WTC11 (cell line): ENCODE data around the gene SHROOM1. TPM values are rescaled to one million over a fixed set of nuclear protein-coding genes. Genes with fewer than 3 reads are reported as not detected.

Experiments used
- ATAC-seq: fragments of 200-7000 bp; cut with Tn5 transposase; 2 replicates; pipeline ENCODE4 v1.10.0; 2021; ENCODE audit warnings: mild to moderate bottlenecking, moderate library complexity
- CTCF ChIA-PET: fragments of 300-600 bp; sonication (Branson Sonifier 250); formaldehyde crosslinking; loops from one replicate; lab custom pipeline; 2021; ENCODE audit warnings: antibody characterized with exemption; lab: Charles Lee
- POLR2A ChIA-PET: fragments of 350-600 bp; sonication (Branson Sonifier 250); formaldehyde crosslinking; loops from one replicate; lab custom pipeline; 2021; ENCODE audit warnings: antibody characterized with exemption; lab: Charles Lee
- DNase-seq: peaks from one replicate; pipeline ENCODE4 v3.0.0; 2021; ENCODE audit warnings: low spot score
- H3K27ac Mint-ChIP-seq: 2 replicates; pipeline ENCODE4 v1.8.0; 2021; ENCODE audit warnings: mixed read lengths
- H3K27me3 Mint-ChIP-seq: 2 replicates; pipeline ENCODE4 v1.8.0; 2021; ENCODE audit warnings: low read depth, mild to moderate bottlenecking, moderate library complexity, mixed read lengths
- H3K36me3 Mint-ChIP-seq: 2 replicates; pipeline ENCODE4 v1.8.0; 2021; ENCODE audit warnings: mixed read lengths
- H3K4me1 Mint-ChIP-seq: 2 replicates; pipeline ENCODE4 v1.8.0; 2022; ENCODE audit warnings: mixed read lengths
- H3K4me3 Mint-ChIP-seq: 2 replicates; pipeline ENCODE4 v1.8.0; 2021; ENCODE audit warnings: mild to moderate bottlenecking, moderate library complexity, mixed read lengths
- H3K9me3 Mint-ChIP-seq: 2 replicates; pipeline ENCODE4 v1.8.0; 2021; ENCODE audit warnings: mixed read lengths
- CREM ChIP-seq: sonication (generic); formaldehyde crosslinking; IDR thresholded peaks from 2 replicates; pipeline ENCODE4 v1.8.1; 2022; ENCODE audit warnings: mild to moderate bottlenecking, missing genetic modification reagents, moderate library complexity
- ELF4 ChIP-seq: sonication (generic); formaldehyde crosslinking; IDR thresholded peaks from 2 replicates; pipeline ENCODE4 v1.8.1; 2022; ENCODE audit warnings: low read depth, mild to moderate bottlenecking, moderate library complexity, missing genetic modification reagents
- FOXJ3 ChIP-seq: sonication (generic); formaldehyde crosslinking; IDR thresholded peaks from 2 replicates; pipeline ENCODE4 v1.9.0; 2021; ENCODE audit warnings: missing genetic modification reagents, mild to moderate bottlenecking, borderline replicate concordance
- FOXK1 ChIP-seq: sonication (generic); formaldehyde crosslinking; IDR thresholded peaks from 2 replicates; pipeline ENCODE4 v1.8.0; 2022; ENCODE audit warnings: mild to moderate bottlenecking, moderate library complexity, missing genetic modification reagents
- JAZF1 ChIP-seq: fragments of 250-450 bp; sonication (Bioruptor Pico); IDR thresholded peaks from 2 replicates; pipeline ENCODE4 v1.9.0; 2021; ENCODE audit warnings: moderate library complexity, mild to moderate bottlenecking, inconsistent platforms
- MYBL2 ChIP-seq: sonication (generic); formaldehyde crosslinking; IDR thresholded peaks from 2 replicates; pipeline ENCODE4 v1.8.1; 2023; ENCODE audit warnings: mild to moderate bottlenecking, moderate library complexity, missing genetic modification reagents
- PRRX2 ChIP-seq: fragments of 250-450 bp; sonication (Bioruptor Pico); IDR thresholded peaks from 2 replicates; pipeline ENCODE4 v1.8.0; 2021; ENCODE audit warnings: mild to moderate bottlenecking
- RORB ChIP-seq: fragments of 250-450 bp; sonication (Bioruptor Pico); IDR thresholded peaks from 2 replicates; pipeline ENCODE4 v1.9.0; 2021; ENCODE audit warnings: mild to moderate bottlenecking
- SOX15 ChIP-seq: fragments of 250-450 bp; sonication (Bioruptor Pico); IDR thresholded peaks from 2 replicates; pipeline ENCODE4 v1.9.0; 2021; ENCODE audit warnings: mild to moderate bottlenecking
- SP1 ChIP-seq: sonication (generic); formaldehyde crosslinking; conservative IDR thresholded peaks from 2 replicates; pipeline ENCODE4 v1.8.1; 2022; ENCODE audit warnings: missing genetic modification reagents
- total RNA-seq: library from RNA; stranded (reverse); gene quantifications from 3 replicates; pipeline ENCODE4 v1.2.3, GENCODE V29; 2021
- TF ChIP-seq, protein P1 (sequence below): sonication (generic); formaldehyde crosslinking; IDR thresholded peaks from 2 replicates; pipeline ENCODE4 v1.8.0; 2023; ENCODE audit warnings: missing genetic modification reagents, mild to moderate bottlenecking, borderline replicate concordance
- TF ChIP-seq, protein P2 (sequence below): sonication (generic); formaldehyde crosslinking; IDR thresholded peaks from 2 replicates; pipeline ENCODE4 v1.8.1; 2022; ENCODE audit warnings: low read depth, mild to moderate bottlenecking, moderate library complexity, missing genetic modification reagents, borderline replicate concordance
- TF ChIP-seq, protein P3 (sequence below): sonication (generic); formaldehyde crosslinking; IDR thresholded peaks from 2 replicates; pipeline ENCODE4 v1.8.1; 2023; ENCODE audit warnings: mild to moderate bottlenecking, missing genetic modification reagents
- TF ChIP-seq, protein P4 (sequence below): sonication (generic); formaldehyde crosslinking; IDR thresholded peaks from 2 replicates; pipeline ENCODE4 v1.8.1; 2023; ENCODE audit warnings: mild to moderate bottlenecking, missing genetic modification reagents
- TF ChIP-seq, protein P5 (sequence below): sonication (generic); formaldehyde crosslinking; IDR thresholded peaks from 2 replicates; pipeline ENCODE4 v1.8.1; 2023; ENCODE audit warnings: mild to moderate bottlenecking, missing genetic modification reagents, moderate library complexity
- TF ChIP-seq, protein P6 (sequence below): sonication (generic); formaldehyde crosslinking; IDR thresholded peaks from 2 replicates; pipeline ENCODE4 v1.8.0; 2022; ENCODE audit warnings: mild to moderate bottlenecking, missing genetic modification reagents

The SHROOM1 gene
- total RNA-seq, 1 experiment from 2014 or later = 8.1 TPM

DNA sequence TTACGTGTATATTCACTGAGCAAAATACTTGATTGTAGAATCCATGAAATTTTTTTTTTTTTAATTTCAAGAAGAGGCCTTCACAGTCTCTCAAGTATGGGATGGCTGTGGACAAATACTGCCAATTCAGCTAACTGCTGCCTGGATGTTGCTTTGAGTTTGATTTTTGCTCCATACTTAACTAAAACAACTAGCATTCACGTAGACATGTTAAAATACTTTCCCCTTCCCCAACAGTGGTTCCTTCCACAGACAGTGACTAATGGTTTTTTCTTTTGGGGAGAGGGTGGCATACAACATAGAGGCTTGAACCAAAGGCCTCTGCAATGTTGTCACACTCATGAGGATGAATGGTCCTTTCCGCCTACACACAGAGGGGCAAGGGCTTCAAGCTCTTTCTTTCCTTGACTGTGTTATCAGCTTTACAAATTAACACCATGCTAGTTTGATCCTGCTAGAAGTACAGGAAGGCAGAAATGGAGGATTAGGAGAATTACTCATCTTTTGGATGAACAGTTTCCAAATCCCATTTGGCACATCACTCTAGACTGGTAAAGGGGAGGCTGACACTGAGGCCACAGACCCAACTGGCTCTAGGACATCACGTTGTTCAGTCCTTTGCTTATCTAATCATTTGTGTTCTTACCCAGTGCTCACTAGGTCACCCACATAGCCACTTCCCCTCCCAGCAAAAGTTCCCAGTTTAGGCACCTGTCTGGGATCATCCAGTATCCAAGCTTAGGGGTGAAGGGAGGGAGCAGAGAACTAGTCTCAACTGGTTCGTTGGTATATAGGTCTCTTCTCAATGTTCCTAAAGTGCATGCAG lies 41.2 kb upstream of the SHROOM1 start:
- ChIA-PET CTCF (interaction anchor here (1.3 to 1.8 kb wide), 2 partner anchors 37 to 52 kb away, joined by 3 to 7 read pairs; no protein-coding TSS in a partner anchor), POLR2A (no interaction called here)
- Mint-ChIP-seq H3K27me3 (no peaks in the 10 kb centered on the region), H3K4me3 (no peak overlapping the region), H3K36me3 (peaks cover 27% of the 10 kb centered on the region), H3K9me3 (no peaks in the 10 kb centered on the region), H3K27ac (no peak overlapping the region), H3K4me1 (peaks cover 7% of the 10 kb centered on the region)
- no peak for TF ChIP-seq SOX15 (CRISPR knock-in tag)
- DNase-seq (no peak), ATAC-seq (no peak)

DNA sequence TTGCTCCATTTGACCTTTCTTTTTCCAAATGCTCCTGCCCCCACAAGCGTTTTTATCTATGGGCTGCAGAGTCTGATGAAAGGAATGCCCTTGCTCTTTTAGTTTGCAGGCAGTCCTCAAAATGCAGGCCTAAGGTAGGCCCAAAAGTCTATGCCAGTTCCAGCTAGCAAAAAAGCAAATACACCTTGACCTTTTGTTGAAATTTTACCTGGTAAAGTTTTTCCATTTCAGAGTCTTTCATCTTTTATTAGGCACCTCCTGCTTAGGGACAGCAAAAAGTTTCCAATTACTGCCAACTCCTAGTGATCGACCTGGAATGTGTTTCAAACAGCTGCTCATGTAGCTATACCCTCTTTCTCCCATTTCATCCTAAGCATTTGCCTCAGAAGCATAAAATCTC lies 40.4 kb upstream of the SHROOM1 start:
- Mint-ChIP-seq H3K27me3 (no peaks in the 10 kb centered on the region), H3K9me3 (no peaks in the 10 kb centered on the region), H3K36me3 (peaks cover 27% of the 10 kb centered on the region), H3K4me1 (peaks cover 10% of the 10 kb centered on the region), H3K4me3 (no peak overlapping the region), H3K27ac (peak overlapping the region; percentile 32; the same call in 1 of the 2 replicates)
- ChIA-PET POLR2A (no interaction called here), CTCF (interaction anchor here (1.8 kb wide), 1 partner anchor 51 kb away, joined by 7 read pairs; no protein-coding TSS in a partner anchor)
- TF ChIP-seq FOXJ3 (CRISPR knock-in tag) = no peak
- TF ChIP-seq, protein P1, sequence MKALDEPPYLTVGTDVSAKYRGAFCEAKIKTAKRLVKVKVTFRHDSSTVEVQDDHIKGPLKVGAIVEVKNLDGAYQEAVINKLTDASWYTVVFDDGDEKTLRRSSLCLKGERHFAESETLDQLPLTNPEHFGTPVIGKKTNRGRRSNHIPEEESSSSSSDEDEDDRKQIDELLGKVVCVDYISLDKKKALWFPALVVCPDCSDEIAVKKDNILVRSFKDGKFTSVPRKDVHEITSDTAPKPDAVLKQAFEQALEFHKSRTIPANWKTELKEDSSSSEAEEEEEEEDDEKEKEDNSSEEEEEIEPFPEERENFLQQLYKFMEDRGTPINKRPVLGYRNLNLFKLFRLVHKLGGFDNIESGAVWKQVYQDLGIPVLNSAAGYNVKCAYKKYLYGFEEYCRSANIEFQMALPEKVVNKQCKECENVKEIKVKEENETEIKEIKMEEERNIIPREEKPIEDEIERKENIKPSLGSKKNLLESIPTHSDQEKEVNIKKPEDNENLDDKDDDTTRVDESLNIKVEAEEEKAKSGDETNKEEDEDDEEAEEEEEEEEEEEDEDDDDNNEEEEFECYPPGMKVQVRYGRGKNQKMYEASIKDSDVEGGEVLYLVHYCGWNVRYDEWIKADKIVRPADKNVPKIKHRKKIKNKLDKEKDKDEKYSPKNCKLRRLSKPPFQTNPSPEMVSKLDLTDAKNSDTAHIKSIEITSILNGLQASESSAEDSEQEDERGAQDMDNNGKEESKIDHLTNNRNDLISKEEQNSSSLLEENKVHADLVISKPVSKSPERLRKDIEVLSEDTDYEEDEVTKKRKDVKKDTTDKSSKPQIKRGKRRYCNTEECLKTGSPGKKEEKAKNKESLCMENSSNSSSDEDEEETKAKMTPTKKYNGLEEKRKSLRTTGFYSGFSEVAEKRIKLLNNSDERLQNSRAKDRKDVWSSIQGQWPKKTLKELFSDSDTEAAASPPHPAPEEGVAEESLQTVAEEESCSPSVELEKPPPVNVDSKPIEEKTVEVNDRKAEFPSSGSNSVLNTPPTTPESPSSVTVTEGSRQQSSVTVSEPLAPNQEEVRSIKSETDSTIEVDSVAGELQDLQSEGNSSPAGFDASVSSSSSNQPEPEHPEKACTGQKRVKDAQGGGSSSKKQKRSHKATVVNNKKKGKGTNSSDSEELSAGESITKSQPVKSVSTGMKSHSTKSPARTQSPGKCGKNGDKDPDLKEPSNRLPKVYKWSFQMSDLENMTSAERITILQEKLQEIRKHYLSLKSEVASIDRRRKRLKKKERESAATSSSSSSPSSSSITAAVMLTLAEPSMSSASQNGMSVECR = no peak
- no peak for TF ChIP-seq SP1 (CRISPR knock-in tag)
- TF ChIP-seq, protein P2, sequence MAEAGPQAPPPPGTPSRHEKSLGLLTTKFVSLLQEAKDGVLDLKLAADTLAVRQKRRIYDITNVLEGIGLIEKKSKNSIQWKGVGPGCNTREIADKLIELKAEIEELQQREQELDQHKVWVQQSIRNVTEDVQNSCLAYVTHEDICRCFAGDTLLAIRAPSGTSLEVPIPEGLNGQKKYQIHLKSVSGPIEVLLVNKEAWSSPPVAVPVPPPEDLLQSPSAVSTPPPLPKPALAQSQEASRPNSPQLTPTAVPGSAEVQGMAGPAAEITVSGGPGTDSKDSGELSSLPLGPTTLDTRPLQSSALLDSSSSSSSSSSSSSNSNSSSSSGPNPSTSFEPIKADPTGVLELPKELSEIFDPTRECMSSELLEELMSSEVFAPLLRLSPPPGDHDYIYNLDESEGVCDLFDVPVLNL = no peak
- TF ChIP-seq, protein P3, sequence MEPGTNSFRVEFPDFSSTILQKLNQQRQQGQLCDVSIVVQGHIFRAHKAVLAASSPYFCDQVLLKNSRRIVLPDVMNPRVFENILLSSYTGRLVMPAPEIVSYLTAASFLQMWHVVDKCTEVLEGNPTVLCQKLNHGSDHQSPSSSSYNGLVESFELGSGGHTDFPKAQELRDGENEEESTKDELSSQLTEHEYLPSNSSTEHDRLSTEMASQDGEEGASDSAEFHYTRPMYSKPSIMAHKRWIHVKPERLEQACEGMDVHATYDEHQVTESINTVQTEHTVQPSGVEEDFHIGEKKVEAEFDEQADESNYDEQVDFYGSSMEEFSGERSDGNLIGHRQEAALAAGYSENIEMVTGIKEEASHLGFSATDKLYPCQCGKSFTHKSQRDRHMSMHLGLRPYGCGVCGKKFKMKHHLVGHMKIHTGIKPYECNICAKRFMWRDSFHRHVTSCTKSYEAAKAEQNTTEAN (CRISPR knock-in tag) = no peak
- TF ChIP-seq, protein P4, sequence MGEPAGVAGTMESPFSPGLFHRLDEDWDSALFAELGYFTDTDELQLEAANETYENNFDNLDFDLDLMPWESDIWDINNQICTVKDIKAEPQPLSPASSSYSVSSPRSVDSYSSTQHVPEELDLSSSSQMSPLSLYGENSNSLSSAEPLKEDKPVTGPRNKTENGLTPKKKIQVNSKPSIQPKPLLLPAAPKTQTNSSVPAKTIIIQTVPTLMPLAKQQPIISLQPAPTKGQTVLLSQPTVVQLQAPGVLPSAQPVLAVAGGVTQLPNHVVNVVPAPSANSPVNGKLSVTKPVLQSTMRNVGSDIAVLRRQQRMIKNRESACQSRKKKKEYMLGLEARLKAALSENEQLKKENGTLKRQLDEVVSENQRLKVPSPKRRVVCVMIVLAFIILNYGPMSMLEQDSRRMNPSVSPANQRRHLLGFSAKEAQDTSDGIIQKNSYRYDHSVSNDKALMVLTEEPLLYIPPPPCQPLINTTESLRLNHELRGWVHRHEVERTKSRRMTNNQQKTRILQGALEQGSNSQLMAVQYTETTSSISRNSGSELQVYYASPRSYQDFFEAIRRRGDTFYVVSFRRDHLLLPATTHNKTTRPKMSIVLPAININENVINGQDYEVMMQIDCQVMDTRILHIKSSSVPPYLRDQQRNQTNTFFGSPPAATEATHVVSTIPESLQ = no peak
- ATAC-seq = no peak
- DNase-seq = no peak

DNA sequence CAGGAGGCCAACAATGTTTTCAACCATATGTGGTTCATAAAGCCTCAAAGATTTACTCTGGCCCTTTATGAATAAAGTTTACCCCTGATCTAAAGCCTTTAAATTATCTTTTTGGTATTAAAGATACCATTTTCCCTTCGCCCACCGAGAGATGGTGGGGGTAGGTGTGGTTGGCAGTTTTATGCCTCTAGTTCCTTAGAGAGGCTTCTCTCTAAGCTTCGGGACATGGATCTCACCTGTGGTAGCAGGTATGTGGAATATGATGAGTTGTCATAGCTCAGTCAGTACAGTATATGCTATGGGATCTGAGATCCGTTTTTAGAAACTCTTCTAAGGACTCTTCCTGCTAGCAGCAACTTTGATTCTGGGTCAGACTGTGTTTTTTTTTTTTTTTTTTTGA lies 38.3 kb upstream of the SHROOM1 start:
- ChIA-PET POLR2A (interaction anchor here (0.7 kb wide), 1 partner anchor 453 kb away, joined by 9 read pairs; no protein-coding TSS in a partner anchor), CTCF (interaction anchor here (0.7 to 1.2 kb wide), 3 partner anchors 38 to 404 kb away, joined by 3 to 4 read pairs (median 4); partner anchors contain the start of gene SHROOM1)
- peak overlapping the region; percentile 100; the same call in 1 of the 2 replicates for H3K4me3 Mint-ChIP-seq
- no peak overlapping the region for H3K27ac Mint-ChIP-seq
- peaks cover 22% of the 10 kb centered on the region for H3K4me1 Mint-ChIP-seq
- peaks cover 27% of the 10 kb centered on the region for H3K36me3 Mint-ChIP-seq
- TF ChIP-seq CREM (CRISPR knock-in tag) (no peak), RORB (CRISPR knock-in tag) (no peak), MYBL2 (CRISPR knock-in tag) (no peak), ELF4 (CRISPR knock-in tag) (no peak), JAZF1 (CRISPR knock-in tag) (no peak), FOXK1 (no peak), PRRX2 (no peak)
- TF ChIP-seq, protein P5, sequence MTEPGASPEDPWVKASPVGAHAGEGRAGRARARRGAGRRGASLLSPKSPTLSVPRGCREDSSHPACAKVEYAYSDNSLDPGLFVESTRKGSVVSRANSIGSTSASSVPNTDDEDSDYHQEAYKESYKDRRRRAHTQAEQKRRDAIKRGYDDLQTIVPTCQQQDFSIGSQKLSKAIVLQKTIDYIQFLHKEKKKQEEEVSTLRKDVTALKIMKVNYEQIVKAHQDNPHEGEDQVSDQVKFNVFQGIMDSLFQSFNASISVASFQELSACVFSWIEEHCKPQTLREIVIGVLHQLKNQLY (CRISPR knock-in tag) = no peak
- TF ChIP-seq, protein P6, sequence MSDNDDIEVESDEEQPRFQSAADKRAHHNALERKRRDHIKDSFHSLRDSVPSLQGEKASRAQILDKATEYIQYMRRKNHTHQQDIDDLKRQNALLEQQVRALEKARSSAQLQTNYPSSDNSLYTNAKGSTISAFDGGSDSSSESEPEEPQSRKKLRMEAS (CRISPR knock-in tag) = no peak
- TF ChIP-seq, protein P3 (CRISPR knock-in tag) = no peak
- H3K9me3 Mint-ChIP-seq = no peaks in the 10 kb centered on the region
- ATAC-seq = no peak
- DNase-seq = no peak
- H3K27me3 Mint-ChIP-seq = peaks cover 3% of the 10 kb centered on the region; the same call in 1 of the 2 replicates
